GM12878 (cell line): ENCODE data around the gene LILRB3. TPM values are rescaled to one million over a fixed set of nuclear protein-coding genes. Genes with fewer than 3 reads are reported as not detected.

Source experiments
- ATAC-seq: fragments of 200-7000 bp; cut with Tn5 transposase; 3 replicates; pipeline ENCODE4 v1.9.1; 2020; ENCODE audit warnings: mild to moderate bottlenecking, moderate library complexity
- BruUV-seq: library from RNA; stranded (reverse); fragments of 400-500 nt; replicated peaks from 2 replicates; lab custom pipeline; 2021; lab: Mats Ljungman, UMichigan
- CTCF ChIA-PET: fragments of 300-600 bp; sonication (Branson Sonifier 250); formaldehyde crosslinking; extraction: SDS; loops from one replicate; lab custom pipeline; 2021; ENCODE audit warnings: inconsistent platforms; lab: Yijun Ruan, JAX
- POLR2A ChIA-PET: fragments of 350-600 bp; formaldehyde crosslinking; extraction: SDS; loops from one replicate; lab custom pipeline; 2021; ENCODE audit warnings: inconsistent platforms; lab: Charles Lee
- RAD21 ChIA-PET: fragments of 300-600 bp; sonication (Branson Sonifier 250); formaldehyde crosslinking; loops from one replicate; lab custom pipeline; 2023; ENCODE audit warnings: antibody characterized with exemption; ENCODE audit not compliant: unreplicated experiment; lab: Charles Lee
- SMC1A ChIA-PET: fragments of 300-600 bp; sonication (Branson Sonifier 250); formaldehyde crosslinking; loops from one replicate; lab custom pipeline; 2023; ENCODE audit not compliant: unreplicated experiment, uncharacterized antibody; lab: Charles Lee
- DNase-seq: peaks from one replicate; pipeline ENCODE4 v3.0.0-alpha.2; 2011; ENCODE audit warnings: low read depth, low spot score
- FAIRE-seq: peaks from 3 replicates; lab custom pipeline; 2011; peaks lifted over from hg19 to GRCh38; lab: Jason Lieb, UNC
- H2AFZ ChIP-seq: 2 replicates; pipeline ENCODE4 v1.6.0; 2011; ENCODE audit warnings: low read depth, low read length, control low read depth; ENCODE audit not compliant: control insufficient read depth
- H3K27ac ChIP-seq: 2 replicates; pipeline ENCODE4 v1.5.1; 2011; ENCODE audit warnings: control low read depth; ENCODE audit not compliant: control insufficient read depth, insufficient read depth
- H3K27me3 ChIP-seq, 2 experiments: replicated peaks in 1 of 2; 2 replicates each; pipeline versions ENCODE4 v1.6.0 to v1.6.1; 2011; ENCODE audit warnings: low read length in 1 of 2; ENCODE audit not compliant: control insufficient read depth in 2 of 2, insufficient read depth in 2 of 2
- H3K36me3 ChIP-seq, 2 experiments: 2 replicates each; pipeline ENCODE4 v1.5.1; 2011; ENCODE audit warnings: low read length in 1 of 2; ENCODE audit not compliant: control insufficient read depth in 2 of 2, insufficient read depth in 2 of 2
- H3K4me1 ChIP-seq: 2 replicates; pipeline ENCODE4 v1.6.1; 2011; ENCODE audit warnings: mild to moderate bottlenecking, low read length, moderate library complexity, mixed read lengths; ENCODE audit not compliant: control insufficient read depth, insufficient read depth
- H3K4me2 ChIP-seq: 2 replicates; pipeline ENCODE4 v1.6.0; 2011; ENCODE audit warnings: control low read depth; ENCODE audit not compliant: control insufficient read depth, insufficient read depth
- H3K4me3 ChIP-seq: fragments of 200-600 bp; sonication (generic); 2 replicates; pipeline ENCODE4 v1.5.1; 2016
- H3K79me2 ChIP-seq: 2 replicates; pipeline ENCODE4 v1.6.0; 2011; ENCODE audit warnings: low read length; ENCODE audit not compliant: control insufficient read depth, insufficient read depth
- H3K9ac ChIP-seq: 2 replicates; pipeline ENCODE4 v1.8.0; 2011; ENCODE audit warnings: low read length, control low read depth, mixed read lengths; ENCODE audit not compliant: control insufficient read depth, insufficient read depth
- H3K9me3 ChIP-seq: replicated peaks from 3 replicates; pipeline ENCODE4 v1.5.1; 2011; ENCODE audit warnings: mild to moderate bottlenecking, low read length; ENCODE audit not compliant: control insufficient read depth, insufficient read depth
- H4K20me1 ChIP-seq: 2 replicates; pipeline ENCODE4 v1.6.0; 2011; ENCODE audit not compliant: control insufficient read depth, insufficient read depth
- BCL3 ChIP-seq: IDR thresholded peaks from 2 replicates; pipeline ENCODE4 v1.6.1; 2011; ENCODE audit warnings: borderline replicate concordance, low read depth, mild to moderate bottlenecking, moderate library complexity, low read length; ENCODE audit not compliant: insufficient read depth, poor library complexity, severe bottlenecking
- CHD2 ChIP-seq: IDR thresholded peaks from 2 replicates; pipeline ENCODE4 v1.6.1; 2011; ENCODE audit warnings: low read depth, low read length, improper control_type of control experiment, borderline replicate concordance
- ETV6 ChIP-seq, 2 experiments: fragments of 450-650 bp in 1 of 2; IDR thresholded peaks in 1 of 2; conservative IDR thresholded peaks in 1 of 2; 2 replicates each; pipeline ENCODE4 v1.6.1; 2014; ENCODE audit warnings: antibody characterized with exemption in 1 of 2, borderline replicate concordance in 1 of 2, low read depth in 1 of 2, mild to moderate bottlenecking in 1 of 2, moderate library complexity in 1 of 2
- FOXM1 ChIP-seq: IDR thresholded peaks from 2 replicates; pipeline ENCODE4 v1.6.1; 2012; ENCODE audit warnings: low read depth, mild to moderate bottlenecking, inconsistent platforms, low read length, moderate library complexity
- PAX8 ChIP-seq: fragments of 450-650 bp; IDR thresholded peaks from 2 replicates; pipeline ENCODE4 v1.6.1; 2017; ENCODE audit warnings: mild to moderate bottlenecking, moderate library complexity
- STAT1 ChIP-seq: fragments of 450-650 bp; conservative IDR thresholded peaks from 2 replicates; pipeline ENCODE4 v1.6.1; 2014; ENCODE audit warnings: antibody characterized with exemption, mild to moderate bottlenecking
- TAF1 ChIP-seq: IDR thresholded peaks from 2 replicates; pipeline ENCODE4 v1.6.1; 2011; ENCODE audit warnings: mild to moderate bottlenecking, low read depth, low read length, borderline replicate concordance
- ZNF274 ChIP-seq: IDR thresholded peaks from one replicate; pipeline ENCODE4 v1.8.0; 2011; ENCODE audit not compliant: insufficient read length, insufficient read depth
- WGBS: methylation state at CpG from one replicate; pipeline ENCODE4 v1.1.6; 2016; ENCODE audit warnings: low lambda C conversion rate; ENCODE audit not compliant: insufficient replicate concordance, insufficient coverage; ENCODE audit errors: missing lambda C conversion rate; 5-methylcytosine and 5-hydroxymethylcytosine counted together
- in situ Hi-C: fragments of 300-500 bp; cut with MboI; formaldehyde crosslinking; loops from 9 replicates; pipeline ENCODE4 v1.14.3; 2018; ENCODE audit warnings: mixed read lengths
- intact Hi-C: fragments of 100-400 bp; cut with micrococcal nuclease; formaldehyde crosslinking; loops from one replicate; pipeline ENCODE4 v1.14.2; 2022; ENCODE audit not compliant: unreplicated experiment
- polyA plus RNA-seq, 11 experiments: library from polyadenylated mRNA; depleted of rRNA in 4 of 11; unstranded in 6 of 11; stranded (reverse) in 5 of 11; fragments of >200 nt; fragmentation: Nextera tagmentation in 4 of 11; fragmentation: Illumina TruSeq in 1 of 11; extraction: Ambion mirVana in 4 of 11; extraction: Trizol in 1 of 11; gene quantifications; 1 replicate in 1 of 11; 2 replicates in 10 of 11; pipeline versions ENCODE4 v1.2.1 to v1.2.3, GENCODE V29; 2011 to 2016; ENCODE audit warnings: inconsistent platforms in 2 of 11, missing spikeins in 2 of 11, low read depth in 1 of 11
- total RNA-seq, 4 experiments: library from RNA; depleted of rRNA in 3 of 4; stranded (reverse); fragments of >200 nt in 3 of 4; fragmentation: Illumina TruSeq in 1 of 4; extraction: Trizol in 1 of 4; gene quantifications; 2 replicates each; pipeline versions ENCODE4 v1.2.1 to v1.2.3, GENCODE V29; 2013 to 2021
- TF ChIP-seq, protein P1 (sequence below): fragments of 150-350 bp; IDR thresholded peaks from 2 replicates; pipeline ENCODE4 v1.6.1; 2014; ENCODE audit warnings: mild to moderate bottlenecking, low read depth, low read length
- TF ChIP-seq, protein P2 (sequence below): fragments of 450-650 bp; IDR thresholded peaks from 2 replicates; pipeline ENCODE4 v1.6.1; 2017; ENCODE audit warnings: mild to moderate bottlenecking, moderate library complexity

LILRB3 gene
- total and polyA plus RNA-seq, 10 of the 15 experiments (the other 5 are each of a cell fraction or from before 2014, with no cell fraction given): 0.04 to 1.1 (median 0.18) TPM; not detected in 1

GRCh38 chr19:54191011-54191810, 31.6 kb downstream of the LILRB3 start, which contains the start of gene TSEN34:
Gene TSEN34 (plus strand): TSS chr19:54191308. CDS start chr19:54191365, 57 bp downstream.
- Histone ChIP-seq H3K4me1 (peaks cover 14% of the 10 kb centered on the region), H3K4me2 (peak within 1 kb of the TSS; percentile 93), H3K36me3 (peaks cover 2 to 4% of the 10 kb centered on the region in 2 experiments; a peak in 3 of 4 replicates), H4K20me1 (no peaks in the 10 kb centered on the region), H3K27me3 (no peaks in the 10 kb centered on the region), H3K79me2 (peaks cover 19% of the 10 kb centered on the region), H3K4me3 (peak within 1 kb of the TSS; percentile 95), H3K9me3 (no peaks in the 10 kb centered on the region), H3K9ac (peak within 1 kb of the TSS; percentile 90), H3K27ac (peak within 1 kb of the TSS; percentile 99), H2AFZ (peak within 1 kb of the TSS; percentile 99)
- under 1% methylated on average over 68 of the region's 77 CpGs for WGBS
- POLR2A ChIA-PET: interaction anchor here (0.5 to 6.1 kb wide), 7 partner anchors 11 to 258 kb away, joined by 3 to 100 read pairs (median 6); partner anchors contain the start of genes CNOT3, LENG1, LENG8 and RPS9
- FAIRE-seq (no peak), DNase-seq (no peak), ATAC-seq (peak; percentile 53)
- in situ Hi-C loops (no loop called here), intact Hi-C loops (no loop called here)
- CTCF ChIA-PET: interaction anchor here (0.6 to 1.2 kb wide), 2 partner anchors 10 to 21 kb away, joined by 3 read pairs; partner anchors contain the start of gene RPS9
- TSS peak; percentile 72 for BruUV-seq
- SMC1A ChIA-PET: interaction anchor here (0.5 to 4.8 kb wide), 7 partner anchors 8 to 75 kb away, joined by 3 to 26 read pairs (median 4); partner anchors contain the start of gene RPS9
- RAD21 ChIA-PET: interaction anchor here (0.6 to 1.0 kb wide), 4 partner anchors 9 to 1463 kb away, joined by 3 read pairs; partner anchors contain the start of gene CNOT3
- no peak for TF ChIP-seq ZNF274
- TF ChIP-seq, protein P1, sequence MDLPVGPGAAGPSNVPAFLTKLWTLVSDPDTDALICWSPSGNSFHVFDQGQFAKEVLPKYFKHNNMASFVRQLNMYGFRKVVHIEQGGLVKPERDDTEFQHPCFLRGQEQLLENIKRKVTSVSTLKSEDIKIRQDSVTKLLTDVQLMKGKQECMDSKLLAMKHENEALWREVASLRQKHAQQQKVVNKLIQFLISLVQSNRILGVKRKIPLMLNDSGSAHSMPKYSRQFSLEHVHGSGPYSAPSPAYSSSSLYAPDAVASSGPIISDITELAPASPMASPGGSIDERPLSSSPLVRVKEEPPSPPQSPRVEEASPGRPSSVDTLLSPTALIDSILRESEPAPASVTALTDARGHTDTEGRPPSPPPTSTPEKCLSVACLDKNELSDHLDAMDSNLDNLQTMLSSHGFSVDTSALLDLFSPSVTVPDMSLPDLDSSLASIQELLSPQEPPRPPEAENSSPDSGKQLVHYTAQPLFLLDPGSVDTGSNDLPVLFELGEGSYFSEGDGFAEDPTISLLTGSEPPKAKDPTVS: no peak
- no peak for TF ChIP-seq CHD2
- TF ChIP-seq ETV6 (conservative IDR thresholded peaks at IDR 0.05 in 1 of 2, IDR thresholded peaks at IDR 0.05 in 1 of 2; ENCODE audit: borderline replicate concordance in 1 of 2, low read depth in 1 of 2): no peak
- TF ChIP-seq PAX8: no peak
- TF ChIP-seq BCL3: no peak
- TF ChIP-seq FOXM1: no peak
- peak; percentile 34; the same call in 1 of the 2 replicates for TF ChIP-seq TAF1
- no peak for TF ChIP-seq STAT1
- TF ChIP-seq, protein P2, sequence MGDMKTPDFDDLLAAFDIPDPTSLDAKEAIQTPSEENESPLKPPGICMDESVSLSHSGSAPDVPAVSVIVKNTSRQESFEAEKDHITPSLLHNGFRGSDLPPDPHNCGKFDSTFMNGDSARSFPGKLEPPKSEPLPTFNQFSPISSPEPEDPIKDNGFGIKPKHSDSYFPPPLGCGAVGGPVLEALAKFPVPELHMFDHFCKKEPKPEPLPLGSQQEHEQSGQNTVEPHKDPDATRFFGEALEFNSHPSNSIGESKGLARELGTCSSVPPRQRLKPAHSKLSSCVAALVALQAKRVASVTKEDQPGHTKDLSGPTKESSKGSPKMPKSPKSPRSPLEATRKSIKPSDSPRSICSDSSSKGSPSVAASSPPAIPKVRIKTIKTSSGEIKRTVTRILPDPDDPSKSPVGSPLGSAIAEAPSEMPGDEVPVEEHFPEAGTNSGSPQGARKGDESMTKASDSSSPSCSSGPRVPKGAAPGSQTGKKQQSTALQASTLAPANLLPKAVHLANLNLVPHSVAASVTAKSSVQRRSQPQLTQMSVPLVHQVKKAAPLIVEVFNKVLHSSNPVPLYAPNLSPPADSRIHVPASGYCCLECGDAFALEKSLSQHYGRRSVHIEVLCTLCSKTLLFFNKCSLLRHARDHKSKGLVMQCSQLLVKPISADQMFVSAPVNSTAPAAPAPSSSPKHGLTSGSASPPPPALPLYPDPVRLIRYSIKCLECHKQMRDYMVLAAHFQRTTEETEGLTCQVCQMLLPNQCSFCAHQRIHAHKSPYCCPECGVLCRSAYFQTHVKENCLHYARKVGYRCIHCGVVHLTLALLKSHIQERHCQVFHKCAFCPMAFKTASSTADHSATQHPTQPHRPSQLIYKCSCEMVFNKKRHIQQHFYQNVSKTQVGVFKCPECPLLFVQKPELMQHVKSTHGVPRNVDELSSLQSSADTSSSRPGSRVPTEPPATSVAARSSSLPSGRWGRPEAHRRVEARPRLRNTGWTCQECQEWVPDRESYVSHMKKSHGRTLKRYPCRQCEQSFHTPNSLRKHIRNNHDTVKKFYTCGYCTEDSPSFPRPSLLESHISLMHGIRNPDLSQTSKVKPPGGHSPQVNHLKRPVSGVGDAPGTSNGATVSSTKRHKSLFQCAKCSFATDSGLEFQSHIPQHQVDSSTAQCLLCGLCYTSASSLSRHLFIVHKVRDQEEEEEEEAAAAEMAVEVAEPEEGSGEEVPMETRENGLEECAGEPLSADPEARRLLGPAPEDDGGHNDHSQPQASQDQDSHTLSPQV: no peak
